Measurements from ENCODE around the gene SEC24B.

- TF ChIP-seq POLR2A (IDR thresholded peaks at IDR 0.05; ENCODE audit: low read depth, low read length) (no peak), CHD1 (IDR thresholded peaks at IDR 0.05; ENCODE audit: low read depth, low read length) (no peak), BMI1 (IDR thresholded peaks at IDR 0.05; ENCODE audit: borderline replicate concordance) (no peak), SRF (IDR thresholded peaks at IDR 0.05; ENCODE audit: low read depth in 2 of 2, low read length in 2 of 2) (no peak), REST (IDR thresholded peaks at IDR 0.05; ENCODE audit: low read depth, low read length) (no peak), SREBF1 (IDR thresholded peaks at IDR 0.05; ENCODE audit: low read length) (no peak)
- TF ChIP-seq, protein P1, sequence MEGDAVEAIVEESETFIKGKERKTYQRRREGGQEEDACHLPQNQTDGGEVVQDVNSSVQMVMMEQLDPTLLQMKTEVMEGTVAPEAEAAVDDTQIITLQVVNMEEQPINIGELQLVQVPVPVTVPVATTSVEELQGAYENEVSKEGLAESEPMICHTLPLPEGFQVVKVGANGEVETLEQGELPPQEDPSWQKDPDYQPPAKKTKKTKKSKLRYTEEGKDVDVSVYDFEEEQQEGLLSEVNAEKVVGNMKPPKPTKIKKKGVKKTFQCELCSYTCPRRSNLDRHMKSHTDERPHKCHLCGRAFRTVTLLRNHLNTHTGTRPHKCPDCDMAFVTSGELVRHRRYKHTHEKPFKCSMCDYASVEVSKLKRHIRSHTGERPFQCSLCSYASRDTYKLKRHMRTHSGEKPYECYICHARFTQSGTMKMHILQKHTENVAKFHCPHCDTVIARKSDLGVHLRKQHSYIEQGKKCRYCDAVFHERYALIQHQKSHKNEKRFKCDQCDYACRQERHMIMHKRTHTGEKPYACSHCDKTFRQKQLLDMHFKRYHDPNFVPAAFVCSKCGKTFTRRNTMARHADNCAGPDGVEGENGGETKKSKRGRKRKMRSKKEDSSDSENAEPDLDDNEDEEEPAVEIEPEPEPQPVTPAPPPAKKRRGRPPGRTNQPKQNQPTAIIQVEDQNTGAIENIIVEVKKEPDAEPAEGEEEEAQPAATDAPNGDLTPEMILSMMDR (IDR thresholded peaks at IDR 0.05 in 2 of 3, conservative IDR thresholded peaks at IDR 0.05 in 1 of 3; ENCODE audit: control insufficient read depth in 2 of 3, extremely low read depth in 1 of 3, insufficient read depth in 1 of 3, low read depth in 3 of 3, low read length in 3 of 3): no peak
- TF ChIP-seq, protein P2, sequence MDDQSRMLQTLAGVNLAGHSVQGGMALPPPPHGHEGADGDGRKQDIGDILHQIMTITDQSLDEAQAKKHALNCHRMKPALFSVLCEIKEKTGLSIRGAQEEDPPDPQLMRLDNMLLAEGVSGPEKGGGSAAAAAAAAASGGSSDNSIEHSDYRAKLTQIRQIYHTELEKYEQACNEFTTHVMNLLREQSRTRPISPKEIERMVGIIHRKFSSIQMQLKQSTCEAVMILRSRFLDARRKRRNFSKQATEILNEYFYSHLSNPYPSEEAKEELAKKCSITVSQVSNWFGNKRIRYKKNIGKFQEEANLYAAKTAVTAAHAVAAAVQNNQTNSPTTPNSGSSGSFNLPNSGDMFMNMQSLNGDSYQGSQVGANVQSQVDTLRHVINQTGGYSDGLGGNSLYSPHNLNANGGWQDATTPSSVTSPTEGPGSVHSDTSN (IDR thresholded peaks at IDR 0.05; ENCODE audit: insufficient replicate concordance, low read depth, low read length): no peak
These were observed 44.1 kb upstream of the SEC24B start for GRCh38 chr4:109389369-109390114.
